ENCODE results near the gene DCAF11. TPM values are rescaled to one million over a fixed set of nuclear protein-coding genes. Genes with fewer than 3 reads are reported as not detected.

DCAF11 gene
- total and polyA plus RNA-seq, 2 of the 13 experiments (the other 11 are each of a cell fraction or from before 2014, with no cell fraction given) = 150 to 257 TPM

DNA sequence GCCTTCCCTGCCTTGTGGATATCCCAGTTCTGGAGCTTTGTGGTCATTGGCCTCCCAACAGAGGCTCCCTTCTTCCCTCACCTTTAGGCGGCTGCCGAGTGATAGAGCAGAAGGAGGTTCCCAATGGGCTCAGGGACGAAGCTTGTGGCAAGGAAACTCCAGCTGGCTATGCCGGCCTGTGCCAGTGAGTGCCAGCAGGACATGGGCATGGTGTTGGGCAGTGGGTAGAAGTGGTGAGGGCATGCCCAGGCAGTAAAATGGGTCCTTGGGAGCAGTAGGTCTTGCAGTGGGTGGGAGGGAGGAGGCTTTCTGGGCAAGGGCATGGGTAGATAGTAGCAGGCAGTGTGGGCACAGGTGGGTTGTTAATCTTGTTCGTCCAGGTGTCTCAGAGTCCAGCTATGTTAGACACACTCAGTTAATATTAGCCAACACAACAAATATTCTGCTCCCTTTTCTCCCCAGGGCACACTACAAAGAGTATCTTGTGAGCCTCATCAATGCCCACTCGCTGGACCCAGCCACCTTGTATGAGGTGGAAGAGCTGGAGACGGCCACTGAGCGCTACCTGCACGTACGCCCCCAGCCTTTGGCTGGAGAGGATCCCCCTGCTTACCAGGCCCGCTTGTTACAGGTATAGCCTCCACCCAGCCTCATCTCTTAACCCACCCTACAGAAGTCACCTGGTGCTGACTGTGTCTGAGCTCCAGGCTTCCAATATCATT, 45.4 kb downstream of the DCAF11 start (continued):
- TF ChIP-seq, protein P1, sequence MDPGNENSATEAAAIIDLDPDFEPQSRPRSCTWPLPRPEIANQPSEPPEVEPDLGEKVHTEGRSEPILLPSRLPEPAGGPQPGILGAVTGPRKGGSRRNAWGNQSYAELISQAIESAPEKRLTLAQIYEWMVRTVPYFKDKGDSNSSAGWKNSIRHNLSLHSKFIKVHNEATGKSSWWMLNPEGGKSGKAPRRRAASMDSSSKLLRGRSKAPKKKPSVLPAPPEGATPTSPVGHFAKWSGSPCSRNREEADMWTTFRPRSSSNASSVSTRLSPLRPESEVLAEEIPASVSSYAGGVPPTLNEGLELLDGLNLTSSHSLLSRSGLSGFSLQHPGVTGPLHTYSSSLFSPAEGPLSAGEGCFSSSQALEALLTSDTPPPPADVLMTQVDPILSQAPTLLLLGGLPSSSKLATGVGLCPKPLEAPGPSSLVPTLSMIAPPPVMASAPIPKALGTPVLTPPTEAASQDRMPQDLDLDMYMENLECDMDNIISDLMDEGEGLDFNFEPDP (CRISPR knock-in tag; conservative IDR thresholded peaks at IDR 0.05) = 0 out of 2 replicates have a peak, but pooled peaks have one; percentile 82
- TF ChIP-seq RBM22 (optimal IDR thresholded peaks at IDR 0.05; ENCODE audit: low read length) (peak; percentile 54), ZNF550 (CRISPR knock-in tag; IDR thresholded peaks at IDR 0.05; ENCODE audit: borderline replicate concordance) (peak; percentile 91; the same call in 1 of the 2 replicates), HNRNPH1 (optimal IDR thresholded peaks at IDR 0.05; ENCODE audit: low read depth, low read length) (peak; percentile 74), ZNF776 (CRISPR knock-in tag; IDR thresholded peaks at IDR 0.05) (0 out of 2 replicates have a peak, but pooled peaks have one; percentile 31), KLF13 (CRISPR knock-in tag; IDR thresholded peaks at IDR 0.05) (0 out of 2 replicates have a peak, but pooled peaks have one; percentile 21), JUNB (CRISPR knock-in tag; IDR thresholded peaks at IDR 0.05; ENCODE audit: borderline replicate concordance) (no peak), MTA1 (CRISPR knock-in tag; IDR thresholded peaks at IDR 0.05; ENCODE audit: borderline replicate concordance) (peak; percentile 60; the same call in 1 of the 2 replicates), KMT2A (CRISPR knock-in tag; IDR thresholded peaks at IDR 0.05) (peak; percentile 43; the same call in 1 of the 2 replicates), ZNF839 (CRISPR knock-in tag; IDR thresholded peaks at IDR 0.05; ENCODE audit: borderline replicate concordance) (0 out of 2 replicates have a peak, but pooled peaks have one; percentile 20), ZEB1 (IDR thresholded peaks at IDR 0.05; ENCODE audit: insufficient replicate concordance, low read depth) (peak; percentile 3), ZNF431 (CRISPR knock-in tag; IDR thresholded peaks at IDR 0.05; ENCODE audit: borderline replicate concordance, low read depth) (0 out of 2 replicates have a peak, but pooled peaks have one; percentile 28), ZFP41 (CRISPR knock-in tag; IDR thresholded peaks at IDR 0.05; ENCODE audit: borderline replicate concordance) (no peak), DNMT1 (CRISPR knock-in tag; IDR thresholded peaks at IDR 0.05) (0 out of 2 replicates have a peak, but pooled peaks have one; percentile 16), ZNF891 (CRISPR knock-in tag; IDR thresholded peaks at IDR 0.05) (peak; percentile 46; the same call in 1 of the 2 replicates), RBFOX2 (IDR thresholded peaks at IDR 0.05; ENCODE audit: low read depth, low read length) (peak; percentile 45; the same call in 1 of the 2 replicates)
- TF ChIP-seq, protein P2, sequence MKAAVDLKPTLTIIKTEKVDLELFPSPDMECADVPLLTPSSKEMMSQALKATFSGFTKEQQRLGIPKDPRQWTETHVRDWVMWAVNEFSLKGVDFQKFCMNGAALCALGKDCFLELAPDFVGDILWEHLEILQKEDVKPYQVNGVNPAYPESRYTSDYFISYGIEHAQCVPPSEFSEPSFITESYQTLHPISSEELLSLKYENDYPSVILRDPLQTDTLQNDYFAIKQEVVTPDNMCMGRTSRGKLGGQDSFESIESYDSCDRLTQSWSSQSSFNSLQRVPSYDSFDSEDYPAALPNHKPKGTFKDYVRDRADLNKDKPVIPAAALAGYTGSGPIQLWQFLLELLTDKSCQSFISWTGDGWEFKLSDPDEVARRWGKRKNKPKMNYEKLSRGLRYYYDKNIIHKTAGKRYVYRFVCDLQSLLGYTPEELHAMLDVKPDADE (CRISPR knock-in tag; IDR thresholded peaks at IDR 0.05) = no peak
- TF ChIP-seq, protein P3, sequence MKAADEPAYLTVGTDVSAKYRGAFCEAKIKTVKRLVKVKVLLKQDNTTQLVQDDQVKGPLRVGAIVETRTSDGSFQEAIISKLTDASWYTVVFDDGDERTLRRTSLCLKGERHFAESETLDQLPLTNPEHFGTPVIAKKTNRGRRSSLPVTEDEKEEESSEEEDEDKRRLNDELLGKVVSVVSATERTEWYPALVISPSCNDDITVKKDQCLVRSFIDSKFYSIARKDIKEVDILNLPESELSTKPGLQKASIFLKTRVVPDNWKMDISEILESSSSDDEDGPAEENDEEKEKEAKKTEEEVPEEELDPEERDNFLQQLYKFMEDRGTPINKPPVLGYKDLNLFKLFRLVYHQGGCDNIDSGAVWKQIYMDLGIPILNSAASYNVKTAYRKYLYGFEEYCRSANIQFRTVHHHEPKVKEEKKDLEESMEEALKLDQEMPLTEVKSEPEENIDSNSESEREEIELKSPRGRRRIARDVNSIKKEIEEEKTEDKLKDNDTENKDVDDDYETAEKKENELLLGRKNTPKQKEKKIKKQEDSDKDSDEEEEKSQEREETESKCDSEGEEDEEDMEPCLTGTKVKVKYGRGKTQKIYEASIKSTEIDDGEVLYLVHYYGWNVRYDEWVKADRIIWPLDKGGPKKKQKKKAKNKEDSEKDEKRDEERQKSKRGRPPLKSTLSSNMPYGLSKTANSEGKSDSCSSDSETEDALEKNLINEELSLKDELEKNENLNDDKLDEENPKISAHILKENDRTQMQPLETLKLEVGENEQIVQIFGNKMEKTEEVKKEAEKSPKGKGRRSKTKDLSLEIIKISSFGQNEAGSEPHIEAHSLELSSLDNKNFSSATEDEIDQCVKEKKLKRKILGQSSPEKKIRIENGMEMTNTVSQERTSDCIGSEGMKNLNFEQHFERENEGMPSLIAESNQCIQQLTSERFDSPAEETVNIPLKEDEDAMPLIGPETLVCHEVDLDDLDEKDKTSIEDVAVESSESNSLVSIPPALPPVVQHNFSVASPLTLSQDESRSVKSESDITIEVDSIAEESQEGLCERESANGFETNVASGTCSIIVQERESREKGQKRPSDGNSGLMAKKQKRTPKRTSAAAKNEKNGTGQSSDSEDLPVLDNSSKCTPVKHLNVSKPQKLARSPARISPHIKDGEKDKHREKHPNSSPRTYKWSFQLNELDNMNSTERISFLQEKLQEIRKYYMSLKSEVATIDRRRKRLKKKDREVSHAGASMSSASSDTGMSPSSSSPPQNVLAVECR (CRISPR knock-in tag; IDR thresholded peaks at IDR 0.05; ENCODE audit: borderline replicate concordance) = 0 out of 2 replicates have a peak, but pooled peaks have one; percentile 21
- TF ChIP-seq, protein P4, sequence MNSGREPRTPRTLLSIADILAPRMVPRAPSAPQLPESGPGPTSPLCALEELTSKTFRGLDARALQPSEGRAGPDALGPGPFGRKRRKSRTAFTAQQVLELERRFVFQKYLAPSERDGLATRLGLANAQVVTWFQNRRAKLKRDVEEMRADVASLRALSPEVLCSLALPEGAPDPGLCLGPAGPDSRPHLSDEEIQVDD (CRISPR knock-in tag; IDR thresholded peaks at IDR 0.05; ENCODE audit: borderline replicate concordance) = peak; percentile 49; the same call in 1 of the 2 replicates
